GM19395 (cell line): Measurements from ENCODE around the gene IFNA5.

Experiments used
- ATAC-seq: cut with Tn5 transposase; IDR thresholded peaks from one replicate; pipeline ENCODE4 v1.9.1; 2021; ENCODE audit warnings: mild to moderate bottlenecking, moderate library complexity; ENCODE audit not compliant: unreplicated experiment

The IFNA5 gene

DNA sequence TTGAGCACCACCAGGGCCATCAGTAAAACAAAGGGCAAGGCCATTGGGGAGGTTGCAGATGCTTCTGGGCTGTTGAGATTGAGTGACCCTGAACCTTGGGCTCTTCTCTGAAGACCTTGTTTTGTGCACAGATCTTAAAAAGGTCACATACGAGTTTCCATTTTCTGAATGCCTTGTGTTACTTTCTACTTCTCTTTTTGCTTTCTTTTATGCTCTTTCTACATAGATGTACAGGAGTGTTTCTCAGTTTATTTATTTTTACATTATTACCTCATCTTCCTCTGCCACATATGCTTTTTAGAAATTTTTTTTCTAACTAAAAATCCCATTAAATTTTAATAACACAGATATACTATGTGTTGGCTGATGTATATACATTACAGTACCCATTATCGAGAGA, at the start of gene IFNA5:
TSS of gene IFNA5 (minus strand) at position 101 of the 400 bp plus-strand sequence. CDS start at position 44, 57 bp downstream.
- ATAC-seq = no peak

DNA sequence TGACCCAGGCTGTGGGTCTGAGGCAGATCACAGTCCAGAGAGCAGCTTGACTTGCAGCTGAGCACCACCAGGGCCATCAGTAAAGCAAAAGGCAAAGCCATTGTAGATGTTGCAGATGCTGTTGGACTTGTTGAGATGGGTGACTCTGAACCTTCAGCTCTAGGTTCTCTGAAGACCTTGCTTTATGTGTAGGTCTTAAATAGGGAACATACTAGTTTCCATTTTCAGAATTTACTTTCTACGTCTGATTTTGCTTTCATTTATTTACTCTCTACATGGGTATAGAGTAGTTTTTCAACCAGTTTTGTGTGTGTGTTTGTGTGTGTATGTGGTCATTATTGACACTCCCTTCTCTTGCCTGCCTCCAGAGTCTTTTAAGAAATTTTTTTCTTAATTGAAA, 45.7 kb upstream of the IFNA5 start, which contains the start of gene IFNA6:
TSS of gene IFNA6 (minus strand) at position 101 of the 400 bp plus-strand sequence. CDS start at position 101, 0 bp downstream.
- ATAC-seq = no peak

DNA sequence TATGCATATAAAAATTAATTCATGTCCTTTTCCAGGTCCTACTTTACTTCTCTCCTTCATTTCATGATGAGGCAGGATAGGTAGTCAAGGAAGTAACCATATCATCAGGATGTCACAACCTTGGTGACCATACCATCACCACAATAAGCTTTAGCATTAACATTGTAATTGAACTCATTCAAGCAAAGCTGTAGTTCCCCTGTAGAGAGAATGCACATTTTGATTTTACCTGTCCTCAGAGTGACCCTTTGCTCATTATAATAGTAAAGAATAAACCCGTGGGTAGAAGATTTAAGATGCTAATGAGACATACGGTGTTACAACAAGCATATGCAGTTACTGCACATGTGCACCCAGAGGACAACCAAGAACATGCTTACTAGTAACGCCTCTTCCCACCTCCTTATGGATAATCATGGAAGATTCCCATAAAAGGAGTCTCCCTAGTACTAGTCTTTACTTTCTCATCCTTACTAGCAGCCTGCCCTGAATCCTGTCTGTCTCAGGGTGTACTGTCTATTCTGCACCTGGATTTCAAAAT, 43.4 kb upstream of the IFNA5 start:
- no peak for ATAC-seq

DNA sequence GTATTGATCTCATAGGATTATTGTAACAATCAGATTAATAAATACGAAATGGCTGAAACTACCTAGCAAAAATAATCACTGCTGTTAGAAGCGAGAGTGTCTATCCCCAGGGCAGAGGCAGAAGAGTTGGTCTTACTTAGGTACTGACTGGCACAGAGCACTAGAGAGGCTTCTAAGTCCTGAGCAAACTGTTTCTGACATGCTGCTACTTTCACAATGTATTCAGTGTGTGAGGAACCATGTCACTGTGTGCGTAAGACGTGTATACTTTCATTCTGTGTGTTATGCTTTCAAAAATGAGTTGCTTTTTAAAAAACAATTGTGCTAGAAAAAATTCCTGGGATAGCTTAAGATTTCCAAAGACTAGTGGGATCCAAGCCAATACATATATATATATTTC, 35.6 kb upstream of the IFNA5 start:
- no peak for ATAC-seq

DNA sequence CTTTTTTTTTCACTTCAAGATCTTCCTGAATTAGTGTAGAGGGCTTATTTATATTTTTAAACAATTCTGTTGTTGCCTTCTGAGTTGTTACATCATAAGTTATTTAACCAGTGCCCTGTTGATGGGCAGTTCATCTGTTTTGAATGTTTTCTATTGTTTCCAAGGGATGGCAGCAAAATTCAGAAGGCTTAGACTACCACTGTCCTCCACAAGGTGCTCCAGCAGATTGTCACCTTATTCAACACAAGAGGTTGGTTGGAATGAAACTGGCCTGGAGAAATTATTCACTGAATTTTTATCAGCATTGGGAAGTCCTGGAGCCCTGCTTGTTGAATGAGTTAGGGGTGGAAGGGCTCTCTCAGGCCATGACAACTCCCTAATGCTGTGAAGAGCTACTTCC, 31.3 kb upstream of the IFNA5 start:
- no peak for ATAC-seq

DNA sequence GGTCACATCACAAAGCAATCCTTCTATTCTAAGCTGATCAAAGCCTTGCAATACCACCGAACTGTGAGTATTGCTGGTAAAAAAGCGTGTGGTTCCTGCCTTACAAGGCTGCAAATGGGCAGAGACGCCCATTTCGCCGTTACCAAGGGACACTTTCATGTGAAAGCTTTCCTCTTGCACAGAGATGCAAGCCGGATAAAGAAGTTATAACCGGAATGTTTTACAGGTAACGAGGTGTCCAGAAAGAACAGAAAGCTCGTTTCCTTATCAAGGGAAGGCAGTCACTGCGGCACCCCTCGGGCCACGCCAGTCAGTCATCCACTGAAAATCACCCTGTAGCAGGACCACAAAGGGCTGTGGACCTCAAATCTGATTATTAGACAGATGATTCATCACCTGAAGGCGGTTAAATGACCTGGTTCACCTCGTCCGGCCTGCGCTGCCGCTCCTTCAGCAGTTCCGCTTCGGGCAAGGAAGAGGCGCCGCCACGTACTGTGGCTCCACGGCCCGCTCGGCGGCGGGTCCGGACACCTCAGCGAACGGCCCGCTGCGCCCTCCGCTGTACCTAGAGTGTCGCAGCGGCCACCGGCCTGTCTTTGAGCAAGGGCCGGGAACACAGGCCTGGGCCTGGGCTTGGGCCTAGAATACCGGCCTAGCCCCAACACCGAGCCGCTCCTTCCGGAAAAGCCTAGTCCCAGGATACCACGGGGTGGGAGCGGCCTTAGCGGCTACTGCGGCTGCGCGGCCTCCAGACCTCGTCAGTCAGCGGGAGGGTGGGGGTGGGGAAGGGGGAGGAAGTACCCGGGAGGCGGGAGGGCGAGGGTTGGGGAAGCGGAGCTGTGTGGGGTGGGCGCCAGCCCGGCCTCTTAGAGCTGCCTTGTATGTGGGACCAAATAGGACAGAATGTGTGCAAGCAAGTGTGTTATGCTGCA, 29.9 kb upstream of the IFNA5 start, which contains the start of gene KLHL9:
TSS of gene KLHL9 (minus strand) at position 704 of the 932 bp plus-strand sequence. CDS start at position 159, 545 bp downstream.
- ATAC-seq = peak; percentile 89

DNA sequence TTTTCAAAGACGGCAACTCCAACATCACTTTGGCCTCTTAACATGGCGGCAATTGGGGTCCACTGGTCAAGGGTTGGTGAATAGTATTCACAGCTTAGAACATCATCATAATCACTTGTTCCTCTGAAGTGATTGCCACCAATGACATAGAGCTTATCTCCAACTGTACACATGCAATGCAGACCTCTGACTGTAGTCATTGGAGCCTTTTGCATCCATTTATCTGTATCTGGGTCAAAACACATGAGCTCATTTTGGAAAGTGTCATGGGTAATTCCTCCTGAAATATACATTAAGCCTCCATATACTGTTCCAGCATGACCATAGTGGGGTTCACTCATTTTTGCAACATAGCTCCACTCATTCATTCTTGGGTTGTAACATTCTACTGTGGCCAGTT, 28.1 kb upstream of the IFNA5 start:
- no peak for ATAC-seq

DNA sequence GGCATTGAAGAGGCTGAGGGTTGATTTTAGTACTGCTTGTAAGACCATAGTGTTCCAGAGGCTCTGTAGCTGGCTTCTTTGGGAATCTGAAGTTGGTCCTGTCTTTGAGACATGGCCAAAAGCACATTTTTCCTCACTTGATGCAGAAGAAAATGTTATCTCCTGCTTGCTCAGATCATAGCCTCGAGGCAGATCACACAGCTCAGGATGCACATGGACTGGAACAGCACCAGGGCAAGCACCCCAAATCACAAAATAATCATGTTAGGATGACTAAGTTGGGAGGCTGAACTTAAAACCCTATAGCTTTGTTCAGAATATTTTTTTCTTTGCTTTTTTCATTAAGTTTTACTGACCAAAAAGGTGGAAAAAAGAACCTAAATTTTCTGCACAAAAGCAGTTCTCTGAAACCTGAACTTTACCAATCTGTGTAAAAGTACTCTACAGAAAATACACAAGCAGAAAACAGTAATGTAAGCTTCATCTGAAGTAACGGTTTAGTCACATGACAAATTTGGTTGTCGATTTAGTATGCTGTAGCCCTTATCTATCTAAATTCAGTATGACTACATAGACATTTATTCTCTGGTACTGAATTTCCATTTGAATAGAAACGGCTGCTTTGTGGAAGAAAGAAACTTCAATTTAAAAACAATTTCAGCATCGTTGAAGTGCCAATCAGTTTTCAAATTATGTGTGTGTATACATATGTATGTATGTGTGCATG, 26.7 kb upstream of the IFNA5 start:
- ATAC-seq = no peak

DNA sequence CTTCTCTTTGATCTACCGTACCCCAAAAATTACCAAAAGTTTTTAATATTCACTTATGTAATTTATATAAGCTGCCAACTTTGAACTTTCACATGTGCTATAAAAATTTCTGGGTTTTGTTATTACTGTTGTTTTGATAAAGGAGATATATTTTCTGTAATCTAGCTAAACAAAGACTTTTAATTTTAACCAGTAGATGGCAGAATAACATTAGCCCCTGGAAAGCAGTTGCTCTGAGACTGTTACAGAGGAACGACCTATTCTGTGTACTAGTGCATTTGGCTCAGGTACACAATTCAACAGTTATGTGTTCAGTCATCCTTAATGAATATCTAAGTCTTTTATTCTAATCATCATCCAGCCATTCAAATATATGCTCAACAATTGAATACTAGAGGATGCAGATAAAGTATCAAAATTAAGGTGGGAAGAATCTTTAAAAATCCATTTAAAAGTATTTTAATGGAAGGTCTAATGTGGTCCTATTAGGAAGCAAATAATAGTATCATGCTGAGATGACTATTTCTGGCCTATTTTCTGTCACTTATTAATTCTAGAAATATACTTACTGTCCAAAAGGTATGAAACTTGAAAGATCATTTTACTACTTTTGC, 21.5 kb upstream of the IFNA5 start:
- ATAC-seq = peak; percentile 91

DNA sequence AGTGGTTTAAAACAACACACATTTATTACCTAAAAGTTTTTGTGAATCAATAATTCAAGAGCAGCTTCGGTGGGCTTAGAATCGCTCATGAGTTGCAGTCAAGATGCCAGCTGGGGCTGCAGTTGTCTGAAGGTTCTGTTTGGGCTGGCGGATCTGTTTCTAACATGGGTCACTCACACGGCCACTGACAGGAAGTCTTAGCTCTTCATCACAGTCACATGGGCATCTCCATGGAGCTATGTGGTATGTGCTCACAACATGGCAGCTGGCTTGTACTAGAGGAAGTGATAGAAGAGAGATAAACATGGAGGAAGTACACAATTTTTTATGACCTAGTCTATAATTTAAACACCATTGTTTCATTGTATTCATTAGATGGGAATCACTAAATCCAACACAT, 18.9 kb upstream of the IFNA5 start:
- no peak for ATAC-seq

DNA sequence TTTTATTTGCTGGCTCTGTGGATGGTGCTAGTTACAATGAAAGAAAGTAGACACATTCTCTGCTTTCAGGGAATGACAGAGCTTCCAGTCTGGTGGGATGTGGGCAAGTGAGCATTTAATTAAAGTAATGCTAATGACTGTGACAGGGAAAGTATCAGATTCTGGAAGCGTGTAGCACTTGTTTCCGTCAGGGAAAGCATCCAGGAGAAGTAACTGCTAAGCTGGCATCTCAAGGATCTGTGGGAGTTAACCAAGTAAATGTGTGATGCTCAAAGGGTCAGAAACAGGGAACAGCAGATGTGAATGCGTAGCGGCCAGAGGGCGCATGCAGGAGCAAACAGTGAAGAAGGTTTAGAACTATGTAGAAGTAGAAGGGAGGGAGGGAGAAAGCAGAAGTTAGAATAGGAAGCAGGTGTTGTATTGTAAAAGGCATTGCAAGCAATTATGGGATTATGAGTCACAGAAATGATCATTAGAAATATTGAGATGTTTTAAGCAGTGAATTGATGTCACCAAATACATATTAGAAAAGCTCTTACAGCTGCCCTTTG, 17.9 kb upstream of the IFNA5 start:
- no peak for ATAC-seq

DNA sequence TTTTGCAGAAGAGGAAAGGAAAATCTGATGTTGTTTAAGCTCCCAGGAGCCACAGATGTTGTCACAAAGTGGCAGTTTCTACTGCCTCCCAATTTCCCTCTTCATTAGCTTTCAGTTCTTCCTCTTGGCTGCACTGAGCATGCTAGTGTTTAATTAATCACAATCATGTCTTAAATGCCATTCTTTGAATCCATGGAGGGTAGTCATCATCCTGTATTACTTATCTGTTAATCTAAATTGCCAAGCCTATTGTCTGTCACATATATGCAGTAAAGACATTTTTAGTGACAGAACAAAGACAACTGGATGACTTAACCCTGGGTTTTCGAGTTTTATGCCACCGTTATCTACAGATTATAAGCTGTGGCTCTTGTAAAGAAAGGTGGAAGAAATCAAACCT, 15.4 kb upstream of the IFNA5 start:
- no peak for ATAC-seq

DNA sequence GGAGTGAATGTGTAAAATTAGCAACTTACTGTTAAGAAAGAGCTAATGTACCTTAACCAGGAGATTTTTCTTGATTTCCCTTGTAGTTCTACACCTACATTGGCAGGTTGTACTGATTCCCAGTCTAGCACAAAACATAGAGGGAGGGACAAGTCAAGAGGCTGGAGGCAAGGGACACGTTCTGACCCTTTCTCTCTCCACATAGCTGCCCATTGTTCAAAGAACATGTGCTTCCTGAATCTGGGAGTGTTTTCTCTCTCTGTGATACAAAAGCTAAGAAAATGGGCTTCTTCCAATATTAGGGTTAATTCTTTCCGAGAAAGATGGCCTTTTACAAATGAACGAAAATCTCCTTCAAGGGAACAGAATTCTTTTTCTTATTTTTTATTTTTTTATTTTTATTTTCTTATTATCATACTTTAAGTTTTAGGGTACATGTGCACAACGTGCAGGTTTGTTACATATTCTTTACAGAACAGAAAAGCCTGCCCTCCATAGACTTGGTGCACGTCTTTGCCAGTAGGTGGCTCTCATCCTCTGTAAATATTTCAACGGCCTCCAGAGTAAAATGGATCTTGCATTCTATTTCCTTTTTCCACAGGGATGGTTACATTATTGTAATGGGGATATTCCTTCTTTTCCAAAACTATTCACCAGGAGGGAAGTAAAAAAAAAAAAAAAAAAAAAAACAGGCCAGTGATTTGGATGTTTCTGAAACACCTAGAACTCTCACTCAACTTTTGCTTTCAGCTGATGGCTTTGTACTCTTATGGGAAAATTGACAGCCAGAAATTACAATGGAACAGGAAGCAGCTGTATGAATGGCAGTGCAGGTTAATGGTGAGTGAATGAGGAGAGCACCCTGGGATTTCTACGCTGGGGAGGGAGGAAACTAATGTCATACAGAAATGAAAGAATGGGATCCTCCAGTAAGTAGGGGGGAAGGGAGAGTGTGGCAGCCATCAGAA, 13.1 kb upstream of the IFNA5 start:
- peak; percentile 76 for ATAC-seq

DNA sequence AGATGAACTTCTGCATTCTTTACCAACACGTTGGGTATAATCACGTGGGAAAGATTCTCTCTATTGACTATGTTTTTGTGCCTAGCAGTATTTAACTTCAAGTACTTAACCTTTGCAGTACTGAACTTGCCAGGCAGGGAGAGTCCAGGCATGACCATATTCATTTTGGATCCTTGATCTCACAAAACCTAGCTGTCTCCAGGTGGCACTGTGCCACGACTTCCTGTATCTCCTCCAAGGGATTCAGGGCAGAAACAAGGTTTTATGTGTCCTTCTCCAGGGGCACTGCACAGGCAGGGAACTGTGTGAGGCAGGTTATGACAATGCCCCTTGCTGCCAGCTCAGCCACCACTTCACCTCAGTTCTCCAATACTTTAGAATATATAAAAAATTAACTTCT, 11.7 kb upstream of the IFNA5 start:
- ATAC-seq = no peak

DNA sequence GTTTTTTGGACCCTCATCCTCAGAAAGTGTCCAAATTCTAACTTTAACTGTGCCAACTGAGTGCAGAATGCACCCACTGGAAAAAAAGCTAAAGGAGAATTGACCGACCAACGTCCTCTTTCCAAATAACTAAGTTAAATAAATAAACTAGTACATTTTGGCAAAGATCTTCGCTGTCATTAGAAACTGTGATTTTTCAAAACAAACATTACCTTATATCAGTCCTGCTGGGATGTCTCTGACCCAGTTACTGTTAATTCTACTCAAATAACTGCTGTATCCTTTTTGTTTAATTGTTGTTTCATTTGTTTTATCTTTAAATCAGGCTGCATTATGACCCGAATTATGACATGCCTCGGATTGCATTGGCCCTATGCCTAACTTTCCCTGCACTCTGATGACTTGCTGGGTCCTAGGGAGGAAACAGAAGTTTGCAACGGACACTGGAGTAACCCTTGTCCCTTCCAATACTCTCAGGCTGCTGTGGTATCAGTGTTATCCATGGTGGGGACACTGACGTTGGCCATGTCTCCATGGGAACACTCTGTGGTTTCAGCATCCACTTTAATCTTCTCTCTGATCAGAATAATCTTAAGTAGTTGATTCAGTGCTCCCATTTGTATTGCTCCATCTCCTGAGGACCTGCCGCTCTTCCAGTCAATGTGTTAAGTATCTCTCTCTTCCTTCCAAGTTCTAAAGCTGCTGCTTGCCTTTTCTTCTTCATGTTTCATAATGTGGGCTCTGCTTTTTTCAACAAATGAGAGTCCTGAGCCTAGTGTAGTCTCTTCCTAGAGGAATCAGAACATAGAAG, 11.1 kb upstream of the IFNA5 start:
- ATAC-seq = no peak

DNA sequence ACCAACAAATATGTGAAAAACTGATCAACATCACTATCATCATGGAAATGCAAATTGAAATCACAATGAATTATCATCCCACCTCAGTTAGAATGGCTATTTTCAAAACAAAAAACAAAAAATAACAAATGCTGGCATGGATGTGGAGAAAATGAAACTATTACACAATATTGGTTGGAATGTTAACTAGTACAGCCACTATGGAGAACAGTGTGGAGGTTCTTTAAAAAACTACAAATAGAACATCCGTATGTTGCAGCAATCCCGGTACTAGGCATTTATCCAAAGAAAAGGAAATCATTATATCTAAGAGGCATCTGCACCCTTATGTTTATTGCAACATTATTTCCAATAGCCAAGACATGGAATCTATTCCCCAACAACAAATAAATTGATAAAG, 9.0 kb upstream of the IFNA5 start:
- no peak for ATAC-seq

DNA sequence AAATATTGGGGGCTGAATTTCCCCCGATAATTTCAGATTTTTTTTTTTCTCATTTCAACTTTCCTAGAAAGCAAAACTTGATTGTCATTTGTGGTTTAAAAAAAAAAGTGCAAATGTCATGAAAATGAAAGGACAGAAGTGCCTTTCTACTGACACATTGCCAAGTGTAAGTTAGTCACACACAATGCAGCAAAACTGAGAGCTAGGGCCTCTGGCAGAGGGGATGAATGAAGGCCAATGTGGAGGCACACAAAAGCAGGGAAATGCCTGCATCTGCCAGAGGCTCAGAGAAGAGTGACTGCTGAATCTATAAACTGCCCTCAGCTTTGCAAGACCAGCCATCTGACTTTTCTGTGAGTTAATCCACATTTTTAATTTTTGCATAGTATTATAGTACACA, 6.8 kb upstream of the IFNA5 start:
- no peak for ATAC-seq

DNA sequence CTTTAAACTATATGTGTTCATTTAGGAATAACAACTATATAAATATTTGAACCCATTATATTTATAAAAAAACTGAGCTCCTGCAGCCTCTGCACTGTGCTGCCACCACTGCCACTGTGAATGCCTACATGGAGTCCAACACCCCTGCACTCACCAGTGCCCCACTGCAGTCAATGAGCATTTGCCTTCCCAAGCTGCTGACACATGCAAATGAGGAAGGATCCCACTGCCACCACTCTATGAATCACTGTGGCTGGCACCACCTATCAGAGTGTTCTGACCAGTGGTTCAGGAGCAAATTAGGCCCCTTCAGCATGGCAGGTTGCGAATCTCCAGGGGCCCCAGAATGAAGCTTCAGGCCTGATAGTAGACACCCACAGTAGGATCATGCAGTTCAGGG, 9.1 kb downstream of the IFNA5 start:
- ATAC-seq = no peak
